DMS153 (cell line): ENCODE measurements around the gene DNAJC2.
A peak's percentile ranks its signal among the peaks of the same experiment; 100 is the strongest.
"Not testable (repeated sequence)": the region's sequence is repeated elsewhere in the genome, so short reads cannot be mapped to it uniquely, and the experiment has no call there.

Experiments used
- DNase-seq: peaks from one replicate; lab custom pipeline; 2025; lab: John Stamatoyannopoulos, UW

DNAJC2 gene

DNA sequence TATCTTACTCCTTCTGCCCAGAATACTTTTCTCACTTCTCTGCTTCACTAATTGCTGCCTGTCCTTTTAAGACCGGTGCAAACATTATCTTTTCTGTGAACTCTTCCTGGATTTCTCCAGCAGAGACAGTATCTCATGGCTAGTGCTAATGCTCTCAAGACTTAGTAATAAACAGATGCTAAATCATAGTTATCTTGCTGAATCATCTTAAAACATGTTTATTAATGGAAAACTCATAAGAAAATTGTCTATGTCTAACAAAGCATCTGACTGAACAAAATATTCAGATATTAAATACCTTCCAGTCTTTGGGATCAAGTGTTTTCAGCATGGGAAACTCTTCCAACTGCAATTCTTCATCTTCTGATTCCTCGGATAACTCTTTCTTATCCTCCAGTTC lies 3.1 kb downstream of the DNAJC2 start:
- no peak for DNase-seq

DNA sequence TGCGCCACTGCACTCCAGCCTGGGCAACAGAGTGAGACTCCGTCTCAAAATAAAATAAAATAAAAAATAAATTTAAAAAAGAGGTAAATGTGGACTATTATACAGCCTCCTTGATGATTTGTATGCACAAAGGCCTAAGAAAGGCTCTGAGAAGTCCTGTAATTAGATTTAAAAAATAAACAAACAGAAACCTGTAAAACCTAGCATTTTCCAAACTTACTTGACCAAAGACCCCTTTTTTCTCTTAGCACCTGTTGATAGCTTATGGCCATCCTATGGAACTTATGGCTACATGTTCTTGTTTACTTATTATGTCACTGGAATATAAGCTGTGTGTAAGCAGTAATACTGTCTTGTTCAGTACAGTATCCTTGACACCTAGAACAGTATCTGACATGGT lies 5.7 kb downstream of the DNAJC2 start:
- DNase-seq, result no peak

DNA sequence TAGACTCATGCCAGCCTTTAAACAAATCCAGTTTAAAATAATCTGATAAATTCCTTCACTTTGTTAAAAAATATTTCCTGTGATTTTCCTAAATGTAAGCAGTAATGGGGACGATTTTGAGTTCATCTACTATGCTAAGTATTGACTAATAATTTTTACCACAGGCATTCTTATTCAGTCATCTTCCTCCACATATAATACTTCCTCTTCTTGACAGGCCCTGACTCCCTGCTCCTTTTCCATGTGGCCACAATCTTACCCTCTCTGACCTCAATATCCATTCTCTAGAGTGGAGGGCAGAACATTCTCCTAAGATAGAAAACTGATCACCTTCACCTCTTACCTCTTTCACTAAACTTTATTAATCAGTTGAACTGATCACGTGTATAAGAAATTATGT lies 7.8 kb downstream of the DNAJC2 start:
- no peak for DNase-seq

DNA sequence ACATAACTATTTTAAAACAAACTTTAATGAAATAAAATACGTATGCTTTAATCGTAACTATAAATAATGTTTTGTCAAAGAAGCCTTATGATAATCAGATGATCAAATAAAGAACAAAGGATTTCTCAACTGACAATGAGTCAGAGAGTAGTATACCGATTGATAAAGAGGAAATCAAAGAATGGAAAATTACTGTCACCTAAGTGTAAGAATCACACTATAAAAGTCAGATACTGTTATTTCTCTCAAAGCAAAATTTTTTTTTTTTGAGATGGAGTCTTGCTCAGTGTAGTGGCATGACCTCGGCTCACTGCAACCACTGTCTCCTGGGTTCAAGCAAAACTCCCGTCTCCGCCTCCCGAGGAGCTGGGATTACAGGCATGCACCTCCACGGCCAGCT lies 18.8 kb downstream of the DNAJC2 start:
- DNase-seq, result no peak

DNA sequence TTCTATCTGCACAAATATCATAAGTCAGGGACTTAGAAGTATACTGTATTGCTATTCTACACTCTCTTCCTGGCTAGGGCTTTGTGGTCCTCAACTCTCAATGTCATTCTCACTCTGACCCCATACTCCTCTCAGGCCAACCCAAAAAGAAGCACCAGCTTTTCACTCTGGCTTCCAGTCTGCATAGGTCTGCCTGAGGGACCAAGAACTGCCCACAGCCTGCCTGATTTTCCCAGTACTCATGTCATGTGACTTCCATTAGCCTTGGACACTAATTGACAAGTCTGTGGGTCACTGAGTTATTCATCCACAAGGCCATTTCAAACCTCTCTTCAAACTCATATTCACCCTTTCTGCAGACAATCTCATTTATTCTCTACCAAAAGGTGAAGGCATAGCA lies 27.6 kb downstream of the DNAJC2 start:
- no peak for DNase-seq

DNA sequence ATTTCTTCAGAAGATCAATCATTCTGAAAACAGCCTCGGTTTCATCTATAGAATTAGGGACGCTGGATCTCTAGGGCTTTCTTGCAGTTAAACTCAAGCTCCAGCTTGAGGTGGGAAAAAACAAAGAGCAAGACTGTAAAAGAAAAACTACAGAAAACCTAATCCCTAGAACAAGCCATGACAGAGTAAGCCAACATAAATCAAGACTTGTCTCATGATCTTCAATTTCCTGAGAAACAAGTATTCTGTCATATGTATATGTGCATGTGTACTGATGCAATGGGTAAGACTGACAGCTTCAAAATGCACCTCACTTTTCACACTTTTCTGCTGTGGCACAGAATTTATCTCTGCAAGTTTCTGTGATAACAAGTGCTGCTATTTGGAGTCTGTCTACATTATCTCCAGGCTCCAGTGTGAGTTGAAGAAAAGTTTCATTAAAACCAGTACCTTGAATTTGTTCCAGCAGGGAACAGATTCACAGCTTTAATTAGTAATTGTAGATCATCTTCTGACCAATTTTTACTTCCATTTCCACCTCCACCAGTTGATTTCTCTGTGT lies 28.1 kb downstream of the DNAJC2 start:
- no peak for DNase-seq

DNA sequence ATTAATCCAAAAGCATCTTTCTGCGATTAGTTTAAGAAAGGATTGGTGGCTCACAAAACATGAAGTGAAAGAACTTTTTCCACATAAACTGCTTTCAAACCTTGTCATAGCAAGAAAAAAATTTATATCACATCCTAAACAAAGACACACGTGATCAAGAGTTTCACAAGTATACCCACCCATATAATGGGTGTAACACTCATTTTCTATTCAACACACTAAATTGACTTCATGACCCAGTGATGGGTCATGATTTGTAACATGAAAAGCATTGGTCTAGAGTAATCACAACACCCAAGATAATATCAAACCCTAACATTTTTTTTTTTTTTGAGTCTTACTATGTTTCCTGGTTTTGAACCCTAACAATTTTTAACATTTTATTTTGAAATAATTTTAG lies 29.7 kb downstream of the DNAJC2 start:
- no peak for DNase-seq

DNA sequence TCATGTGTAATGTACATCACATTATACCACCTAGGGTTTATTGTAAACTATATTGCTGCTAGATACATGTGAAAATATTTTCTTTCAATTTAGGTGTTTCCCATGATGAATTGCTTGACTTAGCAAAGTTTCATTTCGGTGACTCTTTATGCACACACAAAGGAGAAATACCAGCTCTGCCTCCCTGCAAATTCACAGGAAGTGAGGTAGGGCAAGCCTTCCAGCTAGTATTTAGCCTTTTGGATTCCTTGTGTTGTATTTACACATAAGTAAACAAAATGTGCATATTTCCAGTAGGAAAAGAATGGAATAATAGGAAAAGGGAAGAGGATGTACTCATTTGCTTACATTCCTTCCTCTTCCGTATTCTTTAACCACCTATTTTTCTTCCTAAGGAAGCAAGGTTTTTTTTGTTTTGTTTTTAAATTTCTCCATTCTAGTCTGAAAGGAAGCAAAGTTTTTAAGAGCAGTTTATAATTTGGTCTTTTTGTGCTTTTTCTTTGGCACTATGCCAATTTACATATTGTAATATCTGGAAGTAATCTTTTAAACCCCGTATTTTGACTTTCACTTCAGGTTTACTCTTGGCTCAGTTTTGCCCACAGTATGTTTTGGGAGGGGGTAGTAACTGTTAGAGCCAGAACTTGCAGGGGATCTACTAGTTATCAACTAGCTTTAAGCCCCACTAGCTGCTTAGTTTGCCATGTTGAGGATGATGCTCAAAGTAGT lies 36.9 kb downstream of the DNAJC2 start:
- no peak for DNase-seq

DNA sequence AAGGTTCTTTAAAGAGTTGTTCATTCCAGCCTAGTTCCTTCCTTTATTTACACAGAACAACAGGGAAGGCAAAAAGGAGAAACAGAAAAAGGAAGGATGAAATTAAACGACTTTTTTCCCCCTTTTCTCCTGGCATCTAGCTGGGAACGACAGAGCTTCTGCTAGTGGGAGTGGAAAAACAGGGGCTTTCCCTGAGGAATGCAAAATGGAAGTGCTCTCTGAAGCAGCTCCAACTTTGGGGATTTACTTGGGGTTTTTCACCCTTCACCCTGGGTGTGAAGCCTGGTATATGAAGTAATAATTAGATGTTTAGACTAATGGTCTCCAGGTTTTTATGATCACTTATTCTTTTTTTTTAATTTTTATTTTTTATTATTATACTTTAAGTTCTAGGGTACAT lies 43.1 kb downstream of the DNAJC2 start:
- DNase-seq, result no peak

DNA sequence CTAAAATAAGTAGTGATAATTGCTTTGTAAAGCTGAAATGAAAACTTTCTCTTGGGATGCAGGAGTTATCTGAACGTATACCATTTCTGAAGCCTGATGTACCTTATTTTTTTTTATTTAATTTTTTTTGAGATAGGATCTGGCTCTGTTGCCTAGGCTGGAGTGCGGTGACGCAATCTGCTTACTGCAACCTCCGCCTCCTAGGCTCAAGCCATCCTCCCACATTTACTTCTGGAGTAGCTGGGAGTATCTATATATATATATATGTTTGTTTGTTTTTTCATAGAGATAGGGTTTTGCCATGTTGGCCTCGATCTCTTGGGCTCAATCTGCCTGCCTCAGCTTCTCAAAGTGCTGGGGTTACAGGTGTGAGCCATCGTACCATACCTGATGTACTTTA lies 44.9 kb downstream of the DNAJC2 start:
- no peak for DNase-seq

DNA sequence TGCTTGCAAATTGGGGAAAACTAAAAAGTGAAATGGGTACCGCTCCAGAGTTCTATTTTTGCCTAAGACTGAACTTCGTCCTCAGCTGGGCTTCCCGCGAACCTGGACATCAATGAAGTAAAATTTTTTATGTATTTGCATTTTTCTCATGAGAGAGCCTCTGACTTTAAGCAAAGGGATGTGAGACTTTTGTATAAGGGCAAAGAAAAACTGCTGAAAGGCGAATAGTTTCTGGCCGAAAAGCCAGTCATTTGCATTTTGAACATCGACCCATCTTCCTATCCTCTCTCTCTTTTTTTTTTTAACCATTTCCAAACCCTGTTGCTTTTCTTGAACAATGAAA lies 46.8 kb downstream of the DNAJC2 start:
- DNase-seq, result no peak

DNA sequence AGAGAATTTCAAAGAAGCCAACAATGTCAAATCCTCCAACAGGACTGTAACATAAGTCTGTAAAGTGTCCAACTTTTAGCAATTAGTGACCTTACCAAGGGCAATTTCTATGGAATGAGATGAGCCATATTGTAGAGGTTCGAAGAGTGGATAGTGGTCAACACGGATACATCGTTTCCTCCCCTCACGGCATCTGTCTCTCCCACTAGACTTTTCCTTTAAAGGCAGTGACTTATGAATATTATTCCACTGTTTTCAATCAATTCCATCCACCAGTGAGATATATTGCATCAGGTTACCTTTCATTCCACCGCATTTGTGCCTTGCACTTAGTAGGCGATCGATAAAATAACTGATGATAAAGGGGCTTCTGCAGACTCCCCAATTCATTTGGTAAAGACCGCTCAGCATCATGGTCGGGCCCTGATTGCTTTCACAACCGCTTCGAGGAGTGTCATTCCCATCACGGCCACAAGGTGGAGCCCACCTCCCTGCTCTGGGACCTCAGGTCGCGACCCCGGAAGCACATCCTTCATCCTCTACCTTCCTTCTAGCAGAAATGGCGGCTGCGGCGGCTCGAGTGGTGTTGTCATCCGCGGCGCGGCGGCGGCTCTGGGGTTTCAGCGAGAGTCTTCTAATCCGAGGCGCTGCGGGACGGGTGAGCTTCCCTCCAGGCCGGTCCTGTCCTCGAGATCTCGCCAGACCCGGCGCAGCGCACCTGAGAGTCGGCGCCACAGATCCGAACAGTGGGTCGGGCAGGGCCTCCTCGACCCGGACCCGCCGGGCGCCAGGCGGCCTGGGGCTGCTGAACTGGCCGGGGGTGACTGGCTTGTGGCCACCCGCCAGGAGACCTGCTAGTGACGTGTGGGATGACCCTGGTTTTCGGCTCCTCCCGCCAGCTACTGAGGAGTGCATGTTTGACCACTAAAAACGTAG lies 47.4 kb downstream of the DNAJC2 start, which contains the start of gene PMPCB:
PMPCB (plus strand) TSS at position 535 of the 936 bp plus-strand sequence; CDS start at position 560, 25 bp downstream.
- DNase-seq, result peak; percentile 74

DNA sequence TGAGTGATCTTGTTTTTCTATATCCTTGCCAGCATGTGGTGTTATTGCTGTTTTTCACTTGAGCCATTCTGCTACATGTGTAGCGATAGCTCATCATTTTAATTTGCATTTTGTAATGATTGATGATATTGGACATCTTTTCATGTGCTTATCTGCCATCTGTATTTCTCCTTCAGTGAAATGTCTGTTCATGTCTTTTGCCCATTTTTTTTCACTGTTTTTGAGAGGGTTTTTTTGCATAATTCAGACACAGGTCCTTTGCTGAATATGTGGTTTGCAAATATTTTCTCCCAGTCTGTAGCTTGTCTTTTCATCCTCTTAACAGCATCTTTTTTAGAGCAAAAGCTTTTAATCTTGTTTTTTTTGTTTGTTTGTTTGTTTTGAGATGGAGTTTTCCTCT lies 51.0 kb downstream of the DNAJC2 start:
- DNase-seq, result no peak

DNA sequence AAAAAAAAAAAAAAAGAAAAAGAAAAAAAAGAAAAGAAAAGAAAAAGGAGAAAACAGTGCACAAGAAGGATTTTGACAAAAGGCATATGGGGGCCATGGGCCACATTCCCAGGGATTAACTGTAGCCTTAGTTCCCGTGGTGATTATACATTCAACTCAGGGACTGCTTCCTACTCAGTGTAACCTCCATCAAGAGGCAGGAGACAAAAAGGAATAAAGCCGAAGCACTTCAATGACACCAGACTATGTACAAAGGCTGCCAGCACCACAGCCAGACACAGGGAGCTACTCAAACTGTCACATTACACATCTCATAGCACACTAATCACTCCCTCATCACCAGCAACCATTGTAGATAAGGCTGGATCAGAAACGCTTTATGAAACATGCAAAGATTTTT lies 52.4 kb downstream of the DNAJC2 start:
- peak; percentile 3 for DNase-seq

DNA sequence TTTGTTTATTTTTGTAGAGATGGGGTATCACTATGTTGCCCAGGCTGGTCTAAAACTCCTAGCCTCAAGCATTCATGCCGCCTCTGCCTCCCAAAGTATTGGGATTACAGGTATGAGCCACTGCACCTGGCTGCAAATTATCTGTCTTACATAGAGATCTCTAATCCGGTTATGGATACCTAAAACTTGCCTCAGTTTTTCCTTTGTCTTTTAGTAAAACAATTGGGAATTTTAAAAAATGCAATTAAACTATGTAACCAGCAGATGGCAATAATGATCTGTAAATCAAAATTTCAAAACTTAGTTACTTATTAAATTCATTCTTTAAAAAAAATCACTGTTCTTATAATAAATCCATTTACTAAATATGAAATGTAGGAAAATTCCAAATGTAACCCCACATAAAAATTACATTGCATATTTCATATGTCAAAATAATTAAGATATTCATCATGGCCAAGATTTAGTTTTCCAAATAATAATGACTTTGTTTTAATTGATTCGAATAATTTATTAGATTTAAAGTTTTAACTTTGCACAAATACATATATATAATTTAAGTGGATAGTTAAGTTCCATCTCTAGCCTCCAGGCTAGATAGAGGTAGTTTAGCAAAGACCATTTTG lies 61.7 kb downstream of the DNAJC2 start:
- not testable (repeated sequence) for DNase-seq

DNA sequence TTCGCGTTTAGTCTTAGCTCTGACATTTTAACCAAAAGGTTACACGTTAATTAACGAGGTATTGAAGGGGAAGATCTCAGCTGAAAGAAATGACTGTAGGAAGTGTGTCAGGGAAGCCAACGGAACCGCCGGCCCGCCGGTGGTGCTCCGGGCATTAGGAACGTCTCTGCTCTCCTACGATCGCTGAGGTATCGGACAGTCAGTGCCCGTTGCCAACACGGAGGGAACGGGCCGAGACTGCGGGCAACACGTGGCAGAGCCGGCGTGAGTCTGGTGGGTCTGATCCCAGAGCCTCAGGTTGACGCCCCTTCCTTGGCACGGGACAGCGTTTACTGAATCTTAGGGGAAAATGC lies 63.8 kb downstream of the DNAJC2 start:
- not testable (repeated sequence) for DNase-seq

DNA sequence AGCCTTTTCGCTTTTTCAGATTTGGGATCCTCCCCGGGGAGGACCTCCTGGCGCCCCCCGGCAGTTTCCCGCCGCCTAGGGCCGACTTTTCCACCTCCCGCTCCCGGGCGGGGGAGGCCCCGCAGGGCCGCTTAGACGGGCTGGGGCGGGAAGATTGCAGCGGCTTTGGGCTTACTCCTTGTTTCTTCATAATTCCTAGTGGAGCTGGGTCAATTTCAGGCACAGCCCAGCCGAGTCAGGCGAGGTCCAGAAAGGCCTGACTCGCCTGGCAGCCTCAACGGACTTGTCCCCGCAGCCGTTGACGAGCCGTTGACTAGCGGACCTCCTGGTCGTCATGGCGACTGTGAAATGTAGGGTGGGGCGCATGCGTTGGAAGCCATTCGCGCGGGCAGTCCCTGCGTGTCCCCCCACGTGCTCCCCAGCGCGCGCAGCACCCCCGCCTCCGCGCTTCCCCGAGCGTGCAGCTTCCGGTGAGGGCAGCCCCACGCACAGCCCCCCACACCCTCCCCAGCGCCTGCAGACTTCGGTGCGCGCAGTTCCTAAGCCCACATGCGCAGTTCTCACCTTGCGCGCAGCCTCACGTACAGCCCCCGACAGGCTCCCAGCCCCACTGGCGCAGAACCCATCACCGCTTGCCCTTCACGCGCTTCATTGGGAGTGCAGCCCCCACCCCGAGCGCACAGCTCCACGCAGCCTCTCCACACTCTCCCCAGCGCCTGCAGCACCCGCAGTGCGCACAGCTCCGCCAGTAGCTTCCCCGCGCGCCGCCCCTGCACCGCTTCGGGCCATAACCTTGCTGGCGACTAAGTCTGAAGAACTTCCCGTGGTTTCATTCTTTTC lies 64.4 kb downstream of the DNAJC2 start:
- DNase-seq, result not testable (repeated sequence)

DNA sequence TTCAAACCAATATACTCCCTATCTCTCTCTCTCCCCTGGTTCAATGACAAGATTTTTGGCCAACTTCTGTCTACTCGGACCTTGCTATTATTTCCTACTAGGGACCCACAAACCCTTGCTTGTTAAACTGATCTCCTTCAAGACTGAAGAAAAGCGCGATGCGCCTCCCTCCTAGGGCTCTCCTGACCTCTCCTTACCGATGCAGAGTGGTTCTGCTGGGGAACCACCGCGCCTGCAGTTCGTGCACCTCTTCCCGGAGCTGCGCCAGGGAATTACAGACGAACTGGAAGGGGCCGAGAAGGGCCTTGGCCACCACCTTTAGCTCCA lies 65.0 kb downstream of the DNAJC2 start:
- DNase-seq, result not testable (repeated sequence)

DNA sequence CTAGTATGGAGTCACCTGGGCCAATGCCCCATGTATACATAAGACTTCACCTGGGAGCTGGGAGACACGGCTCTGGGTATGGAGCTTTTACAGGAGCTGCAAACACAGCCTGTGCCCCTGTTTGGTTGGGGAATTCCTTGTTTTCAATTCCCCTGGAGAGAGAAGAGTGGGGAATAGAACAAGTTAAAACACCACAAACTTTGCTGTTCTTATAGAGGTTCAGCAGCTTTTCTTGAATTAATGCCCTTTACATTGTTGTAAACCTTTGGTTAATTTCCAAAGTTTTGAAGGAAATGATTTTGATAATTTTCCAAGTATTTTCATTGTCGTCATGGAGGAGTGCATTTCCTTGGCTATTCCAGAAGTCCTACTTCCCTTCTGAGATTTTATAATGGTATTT lies 66.4 kb downstream of the DNAJC2 start:
- not testable (repeated sequence) for DNase-seq

DNA sequence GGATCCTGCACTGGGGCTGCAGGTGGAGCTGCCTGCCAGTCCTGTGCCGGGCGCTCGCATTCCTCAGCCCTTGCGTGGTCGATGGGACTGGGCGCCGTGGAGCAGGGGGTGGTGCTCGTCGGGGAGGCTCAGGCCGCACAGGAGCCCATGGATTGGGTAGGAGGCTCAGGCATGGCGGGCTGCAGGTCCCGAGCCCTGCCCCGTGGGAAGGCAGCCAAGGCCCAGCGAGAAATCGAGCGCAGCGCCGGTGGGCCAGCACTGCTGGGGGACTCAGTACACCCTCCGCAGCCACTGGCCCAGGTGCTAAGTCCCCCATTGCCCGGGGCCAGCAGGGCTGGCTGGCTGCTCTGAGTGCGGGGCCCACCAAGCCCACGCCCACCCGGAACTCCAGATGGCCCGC lies 69.7 kb downstream of the DNAJC2 start:
- DNase-seq, result not testable (repeated sequence)

DNA sequence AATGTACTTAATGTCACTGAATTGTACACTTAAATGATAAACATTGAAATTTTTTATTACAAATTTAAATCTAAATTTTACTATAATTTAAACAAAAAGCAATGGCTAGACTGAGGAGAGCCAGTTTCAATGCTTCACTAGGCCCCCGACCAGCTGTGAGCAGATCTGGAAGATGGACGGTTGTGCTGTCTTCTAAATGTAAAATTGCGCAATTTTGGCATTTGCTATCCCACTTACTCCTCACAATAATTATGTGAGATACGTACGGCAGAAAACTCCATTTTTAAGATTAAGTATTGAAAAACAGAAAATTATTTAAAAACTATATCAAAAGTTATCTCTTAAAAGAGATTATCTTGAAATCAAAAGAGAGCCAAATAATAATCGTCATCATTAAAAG lies 71.2 kb downstream of the DNAJC2 start:
- not testable (repeated sequence) for DNase-seq

DNA sequence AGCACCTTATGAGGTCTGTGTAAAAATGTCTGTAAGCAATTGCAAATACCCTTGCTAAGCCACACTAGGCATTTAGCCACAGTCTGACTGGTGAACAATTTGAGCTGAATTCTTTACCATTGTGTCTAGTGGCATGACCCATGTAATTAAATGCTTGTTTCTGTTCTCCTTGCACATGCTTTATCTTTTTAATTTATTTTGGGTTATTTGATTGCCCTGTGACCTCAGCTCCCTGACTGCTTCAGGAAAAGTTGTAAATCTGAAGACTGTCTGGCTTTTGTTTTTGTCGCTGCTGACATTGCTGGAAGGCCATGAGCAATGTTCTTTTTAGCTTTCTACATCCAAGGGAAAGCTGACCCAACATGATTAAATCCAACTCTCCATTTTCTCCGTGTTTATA lies 78.3 kb downstream of the DNAJC2 start:
- DNase-seq, result not testable (repeated sequence)
